NT2/D1 (cell line): Measurements from ENCODE around the gene MAVS.

ENCODE experiments used
- YY1 ChIP-seq: IDR thresholded peaks from 2 replicates; pipeline ENCODE4 v1.6.1; 2011; ENCODE audit not compliant: insufficient read length, insufficient read depth
- ZNF274 ChIP-seq: IDR thresholded peaks from 2 replicates; pipeline ENCODE4 v1.6.1; 2011; ENCODE audit warnings: mild to moderate bottlenecking, low read depth, low read length

DNA sequence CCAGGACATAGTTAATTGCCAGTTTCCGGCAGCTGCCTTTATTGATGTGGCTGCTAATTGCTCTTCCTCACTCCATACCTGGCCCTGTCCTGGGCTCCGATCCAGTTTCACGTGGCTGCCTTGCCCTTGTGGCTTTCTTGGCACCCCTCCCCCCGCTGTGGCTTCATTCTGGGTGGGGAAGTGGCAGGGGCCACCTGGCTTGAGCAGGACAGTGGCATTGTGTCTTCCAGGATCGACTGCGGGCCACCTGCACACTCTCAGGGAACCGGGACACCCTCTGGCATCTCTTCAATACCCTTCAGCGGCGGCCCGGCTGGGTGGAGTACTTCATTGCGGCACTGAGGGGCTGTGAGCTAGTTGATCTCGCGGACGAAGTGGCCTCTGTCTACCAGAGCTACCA is 10.8 kb downstream of the MAVS start:
- no peak for TF ChIP-seq ZNF274
- no peak for TF ChIP-seq YY1
